MM.1S (cell line): ENCODE measurements around the gene CIBAR2.

Experiments used
- DNase-seq: peaks from one replicate; pipeline ENCODE4 v3.0.0-alpha.2; 2015
- H2AFZ ChIP-seq: fragments of 300-600 bp; sonication (generic); 2 replicates; pipeline ENCODE4 v1.6.0; 2016; ENCODE audit warnings: antibody characterized with exemption, low read length
- H3F3A ChIP-seq: fragments of 300-600 bp; sonication (generic); 2 replicates; pipeline ENCODE4 v1.6.1; 2016; ENCODE audit warnings: mild to moderate bottlenecking, antibody characterized with exemption, low read length, moderate library complexity, mixed read lengths; ENCODE audit not compliant: insufficient read depth
- H3K27ac ChIP-seq: fragments of 300-600 bp; sonication (generic); 2 replicates; pipeline ENCODE4 v1.5.1; 2016; ENCODE audit warnings: mild to moderate bottlenecking, low read length
- H3K27me3 ChIP-seq: fragments of 300-600 bp; sonication (generic); replicated peaks from 2 replicates; pipeline ENCODE4 v1.6.0; 2016; ENCODE audit warnings: low read length; ENCODE audit not compliant: insufficient read depth
- H3K36me3 ChIP-seq: fragments of 300-600 bp; sonication (generic); replicated peaks from 2 replicates; pipeline ENCODE4 v1.6.1; 2016; ENCODE audit warnings: mild to moderate bottlenecking, low read length, mixed read lengths; ENCODE audit not compliant: insufficient read depth
- H3K4me1 ChIP-seq: fragments of 300-600 bp; sonication (generic); 2 replicates; pipeline ENCODE4 v1.6.1; 2016; ENCODE audit warnings: low read length, mixed read lengths
- H3K4me2 ChIP-seq: fragments of 300-600 bp; sonication (generic); 2 replicates; pipeline ENCODE4 v1.6.0; 2016; ENCODE audit warnings: low read depth, low read length
- H3K4me3 ChIP-seq: fragments of 300-600 bp; sonication (generic); 2 replicates; pipeline ENCODE4 v1.5.1; 2016; ENCODE audit warnings: low read length, mixed read lengths
- H3K79me2 ChIP-seq: fragments of 300-600 bp; sonication (generic); 2 replicates; pipeline ENCODE4 v1.6.1; 2016; ENCODE audit warnings: mixed run types, low read length, mixed read lengths
- H3K9ac ChIP-seq: fragments of 300-600 bp; sonication (generic); 2 replicates; pipeline ENCODE4 v1.6.1; 2016; ENCODE audit warnings: low read length, mixed read lengths
- H3K9me2 ChIP-seq: fragments of 300-600 bp; sonication (generic); replicated peaks from 2 replicates; pipeline ENCODE4 v1.6.1; 2016; ENCODE audit warnings: mild to moderate bottlenecking, low read length, mixed read lengths; ENCODE audit not compliant: insufficient read depth
- H3K9me3 ChIP-seq: fragments of 300-600 bp; sonication (generic); replicated peaks from 2 replicates; pipeline ENCODE4 v1.6.1; 2016; ENCODE audit warnings: mild to moderate bottlenecking, low read length, mixed read lengths; ENCODE audit not compliant: insufficient read depth
- H4K20me1 ChIP-seq: fragments of 300-600 bp; sonication (generic); 2 replicates; pipeline ENCODE4 v1.6.1; 2016; ENCODE audit warnings: mild to moderate bottlenecking, low read length, moderate library complexity, mixed read lengths; ENCODE audit not compliant: insufficient read depth
- EZH2 ChIP-seq: fragments of 300-600 bp; sonication (generic); optimal IDR thresholded peaks from 2 replicates; pipeline ENCODE3; 2017; ENCODE audit warnings: low read depth, mild to moderate bottlenecking, antibody characterized with exemption, low read length, mixed read lengths
- EZH2phosphoT487 ChIP-seq: fragments of 300-600 bp; sonication (generic); IDR thresholded peaks from 2 replicates; pipeline ENCODE4 v1.6.1; 2018; ENCODE audit warnings: antibody characterized with exemption, low read length
- TF ChIP-seq, protein P1 (sequence below): fragments of 300-600 bp; sonication (generic); IDR thresholded peaks from 2 replicates; pipeline ENCODE4 v1.5.1; 2016; ENCODE audit warnings: antibody characterized with exemption, low read length, mixed read lengths

Gene CIBAR2

DNA sequence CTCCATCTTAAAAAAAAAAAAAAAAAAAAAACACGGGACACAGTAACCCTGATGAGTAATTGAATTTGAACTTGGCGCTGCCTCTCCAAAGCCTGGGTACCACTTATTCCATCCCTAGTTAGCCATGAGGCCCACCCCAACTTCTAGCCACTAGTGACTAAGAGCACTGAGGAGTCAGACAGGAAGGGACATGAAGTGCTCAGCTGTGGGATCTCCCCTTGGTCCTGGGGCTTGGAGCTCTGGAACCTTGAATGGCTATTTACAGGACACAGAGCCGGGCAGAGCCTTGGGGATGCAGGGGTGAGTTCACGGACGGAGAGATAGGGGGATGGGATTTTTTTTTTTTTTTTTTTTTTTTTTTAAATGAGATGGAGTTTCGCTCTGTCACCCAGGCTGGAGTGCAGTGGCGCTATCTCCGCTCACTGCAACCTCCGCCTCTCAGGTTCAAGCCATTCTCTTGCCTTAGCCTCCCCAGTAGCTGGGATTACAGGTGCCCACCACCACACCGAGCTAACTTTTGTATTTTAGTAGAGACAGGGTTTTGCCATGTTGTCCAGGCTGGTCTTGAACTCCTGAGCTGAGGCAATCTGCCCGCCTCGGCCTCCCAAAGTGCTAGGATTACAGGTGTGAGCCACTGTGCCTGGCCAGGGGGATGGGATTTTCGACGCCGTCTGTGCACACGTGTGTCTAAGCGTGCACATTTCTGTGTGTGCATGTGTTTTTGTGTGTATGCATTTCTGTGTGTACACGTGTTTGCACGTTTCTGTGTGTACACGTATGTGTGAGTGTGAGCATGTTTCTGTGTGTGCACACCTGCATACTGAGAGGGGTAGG lies 20.4 kb upstream of the CIBAR2 start:
- Histone ChIP-seq H3K9ac (no peak overlapping the region), H3K9me3 (no peaks in the 10 kb centered on the region), H3K9me2 (no peaks in the 10 kb centered on the region), H3K4me1 (no peaks in the 10 kb centered on the region), H3K4me3 (no peak overlapping the region), H3F3A (no peaks in the 10 kb centered on the region), H3K27me3 (peaks cover 42% of the 10 kb centered on the region), H3K4me2 (no peak overlapping the region), H3K79me2 (no peaks in the 10 kb centered on the region), H3K27ac (no peak overlapping the region), H3K36me3 (no peaks in the 10 kb centered on the region), H4K20me1 (no peaks in the 10 kb centered on the region), H2AFZ (no peak overlapping the region)
- TF ChIP-seq, protein P1, sequence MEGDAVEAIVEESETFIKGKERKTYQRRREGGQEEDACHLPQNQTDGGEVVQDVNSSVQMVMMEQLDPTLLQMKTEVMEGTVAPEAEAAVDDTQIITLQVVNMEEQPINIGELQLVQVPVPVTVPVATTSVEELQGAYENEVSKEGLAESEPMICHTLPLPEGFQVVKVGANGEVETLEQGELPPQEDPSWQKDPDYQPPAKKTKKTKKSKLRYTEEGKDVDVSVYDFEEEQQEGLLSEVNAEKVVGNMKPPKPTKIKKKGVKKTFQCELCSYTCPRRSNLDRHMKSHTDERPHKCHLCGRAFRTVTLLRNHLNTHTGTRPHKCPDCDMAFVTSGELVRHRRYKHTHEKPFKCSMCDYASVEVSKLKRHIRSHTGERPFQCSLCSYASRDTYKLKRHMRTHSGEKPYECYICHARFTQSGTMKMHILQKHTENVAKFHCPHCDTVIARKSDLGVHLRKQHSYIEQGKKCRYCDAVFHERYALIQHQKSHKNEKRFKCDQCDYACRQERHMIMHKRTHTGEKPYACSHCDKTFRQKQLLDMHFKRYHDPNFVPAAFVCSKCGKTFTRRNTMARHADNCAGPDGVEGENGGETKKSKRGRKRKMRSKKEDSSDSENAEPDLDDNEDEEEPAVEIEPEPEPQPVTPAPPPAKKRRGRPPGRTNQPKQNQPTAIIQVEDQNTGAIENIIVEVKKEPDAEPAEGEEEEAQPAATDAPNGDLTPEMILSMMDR, result no peak
- TF ChIP-seq EZH2phosphoT487, result no peak
- no peak for TF ChIP-seq EZH2
- DNase-seq, result no peak

- TF ChIP-seq, protein P1, result no peak
- TF ChIP-seq EZH2 (no peak), EZH2phosphoT487 (no peak)
- no peaks in the 10 kb centered on the region for H3K36me3 ChIP-seq
- no peaks in the 10 kb centered on the region for H3K79me2 ChIP-seq
- no peak for DNase-seq
- H3K9me3 ChIP-seq, result no peaks in the 10 kb centered on the region
- H2AFZ ChIP-seq, result no peak overlapping the region
- peaks cover 52% of the 10 kb centered on the region for H3K27me3 ChIP-seq
- H3K9ac ChIP-seq, result no peak overlapping the region
- no peaks in the 10 kb centered on the region for H3K9me2 ChIP-seq
- no peaks in the 10 kb centered on the region for H3F3A ChIP-seq
- H3K4me2 ChIP-seq, result no peak overlapping the region
- no peak overlapping the region for H3K4me3 ChIP-seq
- no peak overlapping the region for H3K27ac ChIP-seq
- no peaks in the 10 kb centered on the region for H4K20me1 ChIP-seq
- no peaks in the 10 kb centered on the region for H3K4me1 ChIP-seq
Observed at GRCh38 chr16:85130705-85131028, 18.4 kb upstream of the CIBAR2 start.

- Histone ChIP-seq H3K36me3 (no peaks in the 10 kb centered on the region), H3K9me2 (no peaks in the 10 kb centered on the region), H3K27me3 (peaks cover 57% of the 10 kb centered on the region), H3K4me2 (no peak overlapping the region), H3K9ac (no peak overlapping the region), H4K20me1 (no peaks in the 10 kb centered on the region), H3F3A (no peaks in the 10 kb centered on the region), H3K4me3 (no peak overlapping the region), H3K9me3 (no peaks in the 10 kb centered on the region), H2AFZ (no peak overlapping the region), H3K4me1 (no peaks in the 10 kb centered on the region), H3K27ac (no peak overlapping the region), H3K79me2 (no peaks in the 10 kb centered on the region)
- TF ChIP-seq EZH2, result no peak
- TF ChIP-seq, protein P1, result no peak
- no peak for DNase-seq
Observed at GRCh38 chr16:85129876-85130704, 17.8 kb upstream of the CIBAR2 start.
